HFF-Myc (cell line): ENCODE data around the gene TMEM141.
"Not testable (repeated sequence)": the region's sequence is repeated elsewhere in the genome, so short reads cannot be mapped to it uniquely, and the experiment has no call there.

Experiments used
- DNase-seq: peaks from one replicate; pipeline ENCODE4 v3.0.0-alpha.2; 2011; ENCODE audit warnings: low read depth; ENCODE audit errors: extremely low read depth
- H3K4me3 ChIP-seq: replicated peaks from 2 replicates; pipeline ENCODE4 v1.5.1; 2011; ENCODE audit warnings: low read depth, mild to moderate bottlenecking, control low read depth, low read length
- TF ChIP-seq, protein P1 (sequence below): IDR thresholded peaks from 2 replicates; pipeline ENCODE4 v1.5.1; 2012; ENCODE audit warnings: mild to moderate bottlenecking, low read depth, low read length, control low read depth; ENCODE audit errors: missing control alignments

The TMEM141 gene

GRCh38 chr9:136760834-136761544 lies 30.2 kb upstream of the TMEM141 start:
- TF ChIP-seq, protein P1, sequence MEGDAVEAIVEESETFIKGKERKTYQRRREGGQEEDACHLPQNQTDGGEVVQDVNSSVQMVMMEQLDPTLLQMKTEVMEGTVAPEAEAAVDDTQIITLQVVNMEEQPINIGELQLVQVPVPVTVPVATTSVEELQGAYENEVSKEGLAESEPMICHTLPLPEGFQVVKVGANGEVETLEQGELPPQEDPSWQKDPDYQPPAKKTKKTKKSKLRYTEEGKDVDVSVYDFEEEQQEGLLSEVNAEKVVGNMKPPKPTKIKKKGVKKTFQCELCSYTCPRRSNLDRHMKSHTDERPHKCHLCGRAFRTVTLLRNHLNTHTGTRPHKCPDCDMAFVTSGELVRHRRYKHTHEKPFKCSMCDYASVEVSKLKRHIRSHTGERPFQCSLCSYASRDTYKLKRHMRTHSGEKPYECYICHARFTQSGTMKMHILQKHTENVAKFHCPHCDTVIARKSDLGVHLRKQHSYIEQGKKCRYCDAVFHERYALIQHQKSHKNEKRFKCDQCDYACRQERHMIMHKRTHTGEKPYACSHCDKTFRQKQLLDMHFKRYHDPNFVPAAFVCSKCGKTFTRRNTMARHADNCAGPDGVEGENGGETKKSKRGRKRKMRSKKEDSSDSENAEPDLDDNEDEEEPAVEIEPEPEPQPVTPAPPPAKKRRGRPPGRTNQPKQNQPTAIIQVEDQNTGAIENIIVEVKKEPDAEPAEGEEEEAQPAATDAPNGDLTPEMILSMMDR = peak; percentile 76
- DNase-seq = peak; percentile 32

GRCh38 chr9:136761545-136761981 lies 29.6 kb upstream of the TMEM141 start:
- no peak for DNase-seq
- TF ChIP-seq, protein P1 = no peak
- H3K4me3 ChIP-seq = no peak overlapping the region

More at GRCh38 chr9:136760834-136761544, 30.2 kb upstream of the TMEM141 start:
- not testable (repeated sequence) for H3K4me3 ChIP-seq

GRCh38 chr9:136762221-136762691 lies 28.9 kb upstream of the TMEM141 start:
- no peak for DNase-seq
- TF ChIP-seq, protein P1 = no peak
- no peak overlapping the region for H3K4me3 ChIP-seq

- H3K4me3 ChIP-seq = no peak overlapping the region
- TF ChIP-seq, protein P1 = no peak
- DNase-seq = no peak
These were observed 28.1 kb upstream of the TMEM141 start for GRCh38 chr9:136762915-136763648.

GRCh38 chr9:136763649-136764035 lies 27.5 kb upstream of the TMEM141 start:
- no peak for DNase-seq
- TF ChIP-seq, protein P1 = no peak
- no peak overlapping the region for H3K4me3 ChIP-seq

GRCh38 chr9:136764301-136764891 lies 26.7 kb upstream of the TMEM141 start, which contains the start of gene LCN15:
Gene LCN15, minus strand, starts transcription at chr9:136764518. Its CDS starts 30 bp downstream, at chr9:136764488.
- no peak for DNase-seq
- no peak within 1 kb of the TSS for H3K4me3 ChIP-seq
- TF ChIP-seq, protein P1 = no peak
